Body of pancreas (tissue), 4 donors: ENCODE results near the gene CDH4. TPM values are rescaled to one million over a fixed set of nuclear protein-coding genes. Genes with fewer than 3 reads are reported as not detected.

ENCODE experiments used
- ATAC-seq: fragments of 150-250 bp; one replicate; pipeline ENCODE4 v1.9.1; 2016
- DNase-seq, 4 donors: peaks; one replicate each; pipeline ENCODE4 v3.0.0-alpha.2; 2019
- H3K27ac ChIP-seq, 4 donors: fragments of 200-600 bp; sonication (generic); 1 replicate in 3 of 4; 2 replicates in 1 of 4; pipeline versions ENCODE4 v1.5.1 to v1.6.1; 2016 to 2019; ENCODE audit warnings: mild to moderate bottlenecking in 1 of 4, mixed read lengths in 1 of 4, moderate library complexity in 1 of 4
- H3K27me3 ChIP-seq, 2 donors: fragments of 200-600 bp; sonication (generic); one replicate each; pipeline ENCODE4 v1.6.0; 2016; ENCODE audit warnings: mild to moderate bottlenecking in 1 of 2
- H3K36me3 ChIP-seq, 2 donors: fragments of 200-600 bp; sonication (generic); replicated peaks in 1 of 2; 2 replicates each; pipeline ENCODE4 v1.5.1; 2016; ENCODE audit warnings: low read depth in 2 of 2; ENCODE audit not compliant: insufficient read depth in 1 of 2
- H3K4me1 ChIP-seq: fragments of 200-600 bp; sonication (generic); one replicate; pipeline ENCODE4 v1.6.0; 2016
- H3K4me3 ChIP-seq, 2 donors: fragments of 200-600 bp; sonication (generic); 1 replicate in 1 of 2; 2 replicates in 1 of 2; pipeline ENCODE4 v1.5.1; 2016 to 2019
- H3K9me3 ChIP-seq, 3 donors: fragments of 200-600 bp; sonication (generic); 1 replicate in 2 of 3; 2 replicates in 1 of 3; pipeline ENCODE4 v1.5.1; 2016
- CTCF ChIP-seq, 7 experiments: fragments of 450-650 bp in 4 of 7; fragments of 200-600 bp in 3 of 7; sonication (generic) in 3 of 7; IDR thresholded peaks; one replicate each; pipeline ENCODE4 v1.5.1; 2016 to 2019; ENCODE audit warnings: antibody characterized with exemption in 7 of 7
- POLR2A ChIP-seq, 3 donors: fragments of 450-650 bp; IDR thresholded peaks; one replicate each; pipeline ENCODE4 v1.6.1; 2016; ENCODE audit warnings: antibody characterized with exemption in 3 of 3, mild to moderate bottlenecking in 2 of 3
- WGBS, 2 donors: methylation state at CpG; one replicate each; pipeline ENCODE4 v1.1.5; 2017; 5-methylcytosine and 5-hydroxymethylcytosine counted together
- intact Hi-C: fragments of 100-400 bp; cut with DNase I; formaldehyde crosslinking; loops from one replicate; pipeline ENCODE4 v1.15.1; 2023
- total RNA-seq, 2 donors: library from RNA; depleted of rRNA; stranded (reverse); fragments of >200 nt; gene quantifications; one replicate each; pipeline ENCODE4 v1.1.0, GENCODE V29; 2016

The CDH4 gene
- total RNA-seq, 2 donors from 2014 or later: 0.33 to 0.52 TPM

- 44 to 51% methylated on average over 6 to 11 of the region's 11 CpGs for WGBS, 2 donors
- Histone ChIP-seq H3K4me3 (no peak overlapping the region), H3K36me3 (no peaks in the 10 kb centered on the region), H3K27ac (no peak overlapping the region), H3K4me1 (no peaks in the 10 kb centered on the region), H3K27me3 (no peaks in the 10 kb centered on the region), H3K9me3 (no peaks in the 10 kb centered on the region)
- intact Hi-C loops: no loop called here
- DNase-seq (no peak), ATAC-seq (no peak)
- TF ChIP-seq CTCF (IDR thresholded peaks at IDR 0.05): no peak
- TF ChIP-seq POLR2A (IDR thresholded peaks at IDR 0.05): no peak
These were observed 508.3 kb downstream of the CDH4 start for GRCh38 chr20:61760321-61760720.

GRCh38 chr20:61760731-61761130 lies 508.7 kb downstream of the CDH4 start:
- TF ChIP-seq CTCF (IDR thresholded peaks at IDR 0.05) (no peak), POLR2A (IDR thresholded peaks at IDR 0.05) (no peak)
- Histone ChIP-seq H3K36me3 (no peaks in the 10 kb centered on the region), H3K27ac (no peak overlapping the region), H3K9me3 (no peaks in the 10 kb centered on the region), H3K27me3 (no peaks in the 10 kb centered on the region), H3K4me3 (no peak overlapping the region), H3K4me1 (no peaks in the 10 kb centered on the region)
- 53 to 66% methylated on average over 7 of the region's 7 CpGs for WGBS, 2 donors
- no peak for ATAC-seq
- DNase-seq: no peak
- intact Hi-C loops: no loop called here

- DNase-seq (no peak), ATAC-seq (no peak)
- intact Hi-C loops: no loop called here
- Histone ChIP-seq H3K4me1 (no peaks in the 10 kb centered on the region), H3K36me3 (no peaks in the 10 kb centered on the region), H3K4me3 (no peak overlapping the region), H3K9me3 (no peaks in the 10 kb centered on the region), H3K27ac (no peak overlapping the region), H3K27me3 (no peaks in the 10 kb centered on the region)
- WGBS, 2 donors: 64 to 70% methylated on average over 7 to 25 of the region's 25 CpGs
- TF ChIP-seq POLR2A (IDR thresholded peaks at IDR 0.05) (no peak), CTCF (IDR thresholded peaks at IDR 0.05) (no peak)
These were observed 509.5 kb downstream of the CDH4 start for GRCh38 chr20:61761453-61762166.

GRCh38 chr20:61762167-61762710 lies 510.2 kb downstream of the CDH4 start:
- 40 to 48% methylated on average over 7 of the region's 7 CpGs for WGBS, 2 donors
- Histone ChIP-seq H3K36me3 (no peaks in the 10 kb centered on the region), H3K9me3 (no peaks in the 10 kb centered on the region), H3K4me3 (no peak overlapping the region), H3K27me3 (no peaks in the 10 kb centered on the region), H3K4me1 (no peaks in the 10 kb centered on the region), H3K27ac (no peak overlapping the region)
- intact Hi-C loops: no loop called here
- TF ChIP-seq CTCF (IDR thresholded peaks at IDR 0.05): no peak
- TF ChIP-seq POLR2A (IDR thresholded peaks at IDR 0.05): no peak
- no peak for ATAC-seq
- DNase-seq: no peak
